Breast epithelium (tissue), 4 donors: ENCODE data around the gene FOXF1. TPM values are rescaled to one million over a fixed set of nuclear protein-coding genes. Genes with fewer than 3 reads are reported as not detected.

Experiments used
- DNase-seq, 2 donors: peaks; one replicate each; pipeline ENCODE4 v3.0.0-alpha.2; 2019; ENCODE audit warnings: low spot score in 2 of 2
- H3K27ac ChIP-seq, 2 donors: fragments of 200-600 bp; sonication (generic) in 1 of 2; one replicate each; pipeline ENCODE4 v1.5.1; 2016 to 2019; ENCODE audit warnings: mild to moderate bottlenecking in 1 of 2
- H3K27me3 ChIP-seq, 2 donors: fragments of 200-600 bp; sonication (generic) in 1 of 2; one replicate each; pipeline versions ENCODE4 v1.5.1 to v1.6.0; 2017 to 2019; ENCODE audit warnings: control low read depth in 1 of 2, mild to moderate bottlenecking in 1 of 2
- H3K36me3 ChIP-seq: fragments of 200-600 bp; one replicate; pipeline ENCODE4 v1.5.1; 2019
- H3K4me1 ChIP-seq, 2 donors: fragments of 200-600 bp; sonication (generic); one replicate each; pipeline ENCODE4 v1.5.1; 2016 to 2019; ENCODE audit warnings: control low read depth in 1 of 2
- H3K4me3 ChIP-seq, 3 donors: fragments of 200-600 bp; sonication (generic); 1 replicate in 2 of 3; 2 replicates in 1 of 3; pipeline ENCODE4 v1.5.1; 2016 to 2019; ENCODE audit warnings: mild to moderate bottlenecking in 3 of 3, moderate library complexity in 2 of 3
- H3K9me3 ChIP-seq, 2 donors: fragments of 200-600 bp; sonication (generic) in 1 of 2; one replicate each; pipeline ENCODE4 v1.5.1; 2016 to 2019; ENCODE audit warnings: control low read depth in 1 of 2
- CTCF ChIP-seq, 3 donors: fragments of 450-650 bp; IDR thresholded peaks; one replicate each; pipeline ENCODE4 v1.5.1; 2016 to 2017; ENCODE audit warnings: antibody characterized with exemption in 3 of 3, mild to moderate bottlenecking in 3 of 3, moderate library complexity in 3 of 3
- POLR2A ChIP-seq: fragments of 450-650 bp; IDR thresholded peaks from one replicate; pipeline ENCODE4 v1.6.1; 2016; ENCODE audit warnings: antibody characterized with exemption, mild to moderate bottlenecking, moderate library complexity
- POLR2AphosphoS5 ChIP-seq, 3 donors: sonication (generic); formaldehyde crosslinking; IDR thresholded peaks; one replicate each; pipeline ENCODE4 v1.6.1; 2017; ENCODE audit warnings: antibody characterized with exemption in 3 of 3
- intact Hi-C: fragments of 100-400 bp; cut with DNase I; formaldehyde crosslinking; loops from one replicate; pipeline ENCODE4 v1.15.1; 2023; ENCODE audit warnings: low total_unique reads
- total RNA-seq, 3 donors: library from RNA; depleted of rRNA; stranded (reverse); fragments of >200 nt; gene quantifications; one replicate each; pipeline ENCODE4 v1.1.0, GENCODE V29; 2016

The FOXF1 gene
- total RNA-seq, 3 donors from 2014 or later, result 0.15 to 0.66 TPM; not detected in 1

DNA sequence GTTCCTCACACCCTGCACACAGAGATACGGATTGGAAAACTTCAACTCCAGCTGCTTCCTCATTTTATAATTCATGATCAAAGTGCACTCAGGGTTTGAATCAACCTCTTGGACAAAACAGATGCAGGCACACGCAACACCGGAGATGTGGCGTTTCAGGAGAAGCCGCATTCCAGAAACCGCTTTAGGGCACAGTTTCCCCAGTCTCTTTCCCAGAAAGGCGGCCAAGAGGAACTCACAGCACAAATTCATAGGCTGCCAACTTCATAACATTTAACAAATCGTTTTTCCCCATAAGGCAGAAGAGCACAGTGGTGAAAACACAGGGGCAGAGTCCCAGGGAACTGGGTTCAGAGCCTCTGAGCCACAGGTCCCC lies 36.3 kb downstream of the FOXF1 start:
- Histone ChIP-seq H3K4me3 (peak overlapping the region in 1 of 3 donors; percentile 36), H3K27me3 (no peaks in the 10 kb centered on the region), H3K27ac (peak overlapping the region; percentile 52 to 67), H3K4me1 (no peaks in the 10 kb centered on the region), H3K9me3 (no peaks in the 10 kb centered on the region), H3K36me3 (no peaks in the 10 kb centered on the region)
- TF ChIP-seq POLR2A, result no peak
- TF ChIP-seq POLR2AphosphoS5 (IDR thresholded peaks at IDR 0.05), result peak in 1 of 3 donors; percentile 34
- intact Hi-C loops, result no loop called here
- DNase-seq, result peak in 1 of 2 donors; percentile 51

GRCh38 chr16:86547286-86547685 lies 37.0 kb downstream of the FOXF1 start:
- Histone ChIP-seq H3K36me3 (no peaks in the 10 kb centered on the region), H3K27ac (no peak overlapping the region), H3K27me3 (no peaks in the 10 kb centered on the region), H3K4me3 (no peak overlapping the region), H3K4me1 (no peaks in the 10 kb centered on the region), H3K9me3 (no peaks in the 10 kb centered on the region)
- DNase-seq, result no peak
- intact Hi-C loops, result no loop called here
- TF ChIP-seq POLR2AphosphoS5 (IDR thresholded peaks at IDR 0.05) (no peak), POLR2A (no peak), CTCF (IDR thresholded peaks at IDR 0.05) (no peak)

DNA sequence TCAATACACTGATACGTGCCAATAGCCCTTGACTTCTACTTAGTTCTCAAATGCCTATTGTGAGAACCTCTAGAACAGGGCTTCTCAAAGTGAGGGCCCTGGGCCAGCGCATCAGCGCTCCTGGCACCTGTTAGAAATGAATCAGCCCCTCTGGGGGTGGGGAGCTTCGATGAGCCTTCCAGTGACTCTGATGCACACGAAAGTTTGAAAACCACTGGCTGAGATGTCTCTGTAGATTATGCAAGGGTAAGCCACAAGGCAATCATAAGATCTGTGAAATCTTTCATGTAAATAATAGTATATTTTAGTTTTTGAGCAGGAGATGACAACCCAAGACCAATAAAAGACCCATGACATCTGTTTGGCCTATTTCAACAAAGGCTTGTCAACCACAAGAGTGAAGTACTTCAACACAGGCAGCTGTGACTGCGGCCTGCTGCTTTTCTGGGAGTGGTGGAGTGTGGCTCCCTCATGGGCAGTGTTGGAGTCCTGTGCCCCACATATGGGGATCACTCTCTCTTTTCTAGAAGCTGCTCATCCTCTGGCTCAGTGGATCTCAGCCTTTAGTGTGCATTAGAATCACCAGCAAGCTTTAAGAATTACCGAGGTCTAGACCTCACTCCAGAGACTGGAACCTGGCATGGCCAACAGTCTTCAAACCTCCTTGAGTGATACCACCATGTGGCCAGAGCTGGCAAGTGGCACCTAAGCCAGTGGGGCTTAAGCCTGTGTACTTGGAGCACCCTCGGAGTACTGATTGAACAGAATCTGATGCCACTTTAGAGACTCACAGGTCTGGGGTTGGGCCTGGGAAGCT lies 39.0 kb downstream of the FOXF1 start:
- intact Hi-C loops, result no loop called here
- no peaks in the 10 kb centered on the region for H3K27me3 ChIP-seq
- no peak overlapping the region for H3K4me3 ChIP-seq
- H3K36me3 ChIP-seq, result no peaks in the 10 kb centered on the region
- no peaks in the 10 kb centered on the region for H3K9me3 ChIP-seq
- H3K27ac ChIP-seq, result no peak overlapping the region
- H3K4me1 ChIP-seq, result peaks cover 0 to 2% of the 10 kb centered on the region in 2 donors
- no peak for TF ChIP-seq CTCF (IDR thresholded peaks at IDR 0.05)
- no peak for TF ChIP-seq POLR2AphosphoS5 (IDR thresholded peaks at IDR 0.05)
- no peak for TF ChIP-seq POLR2A
- no peak for DNase-seq

DNA sequence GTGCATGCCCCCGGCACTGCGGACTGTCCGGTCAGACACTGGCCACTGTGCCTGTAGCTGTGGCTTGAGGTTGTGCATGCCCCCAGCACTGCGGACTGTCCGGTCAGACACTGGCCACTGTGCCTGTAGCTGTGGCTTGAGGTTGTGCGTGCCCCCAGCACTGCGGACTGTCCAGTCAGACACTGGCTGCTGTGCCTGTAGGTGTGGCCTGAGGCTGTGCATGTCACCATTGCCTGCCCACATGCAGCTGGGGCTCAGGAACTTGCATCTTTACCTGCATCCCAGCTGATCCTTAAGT lies 39.5 kb downstream of the FOXF1 start:
- DNase-seq, result no peak
- Histone ChIP-seq H3K27ac (no peak overlapping the region), H3K27me3 (no peaks in the 10 kb centered on the region), H3K4me1 (peaks cover 0 to 2% of the 10 kb centered on the region in 2 donors), H3K9me3 (no peaks in the 10 kb centered on the region), H3K4me3 (no peak overlapping the region), H3K36me3 (no peaks in the 10 kb centered on the region)
- intact Hi-C loops, result no loop called here
- no peak for TF ChIP-seq POLR2A
- TF ChIP-seq POLR2AphosphoS5 (IDR thresholded peaks at IDR 0.05), result no peak
- no peak for TF ChIP-seq CTCF (IDR thresholded peaks at IDR 0.05)

DNA sequence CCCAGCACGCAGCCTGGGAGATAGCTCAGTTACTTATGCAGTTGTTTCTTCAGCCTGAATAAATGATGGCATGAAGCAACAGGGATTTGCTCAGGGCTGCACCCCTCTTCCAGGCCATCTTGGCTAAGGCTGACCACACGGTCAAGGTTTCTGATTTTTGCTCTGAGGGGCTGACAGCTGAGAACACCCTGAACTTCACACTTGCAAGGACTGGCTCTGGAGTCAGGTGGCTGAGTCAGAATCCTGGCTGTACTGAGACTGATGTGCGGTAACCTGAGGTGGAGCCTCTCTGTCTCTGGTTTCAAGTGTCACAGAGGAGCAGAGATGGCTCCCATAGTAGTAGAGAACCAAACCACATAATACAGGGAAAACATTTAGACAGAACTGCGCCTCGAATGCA lies 40.0 kb downstream of the FOXF1 start:
- Histone ChIP-seq H3K36me3 (no peaks in the 10 kb centered on the region), H3K27me3 (no peaks in the 10 kb centered on the region), H3K27ac (no peak overlapping the region), H3K4me3 (no peak overlapping the region), H3K9me3 (no peaks in the 10 kb centered on the region), H3K4me1 (peaks cover 0 to 4% of the 10 kb centered on the region in 2 donors)
- intact Hi-C loops, result no loop called here
- TF ChIP-seq POLR2A (no peak), POLR2AphosphoS5 (IDR thresholded peaks at IDR 0.05) (no peak), CTCF (IDR thresholded peaks at IDR 0.05) (no peak)
- DNase-seq, result no peak
